Testis (tissue), 2 donors: ENCODE results near the gene TTC21B.

Source experiments
- POLR2A ChIP-seq: fragments of 450-650 bp; IDR thresholded peaks from one replicate; pipeline ENCODE4 v1.6.1; 2017; ENCODE audit warnings: antibody characterized with exemption, mild to moderate bottlenecking, moderate library complexity
- TF ChIP-seq, protein P1 (sequence below), 3 experiments: fragments of 450-650 bp in 2 of 3; fragments of 200-600 bp in 1 of 3; sonication (generic) in 1 of 3; IDR thresholded peaks; one replicate each; pipeline ENCODE4 v1.5.1; 2016 to 2019; ENCODE audit warnings: antibody characterized with exemption in 3 of 3, mild to moderate bottlenecking in 2 of 3, moderate library complexity in 1 of 3

DNA sequence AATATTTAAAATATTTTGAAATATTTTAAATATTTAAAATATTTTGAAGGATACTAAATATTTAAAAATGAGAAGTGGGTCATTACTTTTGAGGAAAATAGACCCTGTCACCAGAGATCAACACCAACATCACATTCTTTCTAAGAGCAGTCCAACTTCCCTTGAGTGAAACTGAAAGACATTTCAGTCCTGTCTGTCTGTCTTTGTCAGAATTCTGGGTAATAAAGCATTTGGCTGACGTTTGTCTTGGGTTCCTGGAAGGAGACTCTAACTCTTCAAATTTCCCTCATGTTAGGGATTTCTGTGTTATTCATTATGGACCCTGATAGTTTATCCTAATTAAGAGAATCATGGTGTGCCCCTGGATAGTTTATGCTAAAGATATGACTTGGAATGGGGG, 32.8 kb downstream of the TTC21B start:
- no peak for TF ChIP-seq POLR2A
- TF ChIP-seq, protein P1, sequence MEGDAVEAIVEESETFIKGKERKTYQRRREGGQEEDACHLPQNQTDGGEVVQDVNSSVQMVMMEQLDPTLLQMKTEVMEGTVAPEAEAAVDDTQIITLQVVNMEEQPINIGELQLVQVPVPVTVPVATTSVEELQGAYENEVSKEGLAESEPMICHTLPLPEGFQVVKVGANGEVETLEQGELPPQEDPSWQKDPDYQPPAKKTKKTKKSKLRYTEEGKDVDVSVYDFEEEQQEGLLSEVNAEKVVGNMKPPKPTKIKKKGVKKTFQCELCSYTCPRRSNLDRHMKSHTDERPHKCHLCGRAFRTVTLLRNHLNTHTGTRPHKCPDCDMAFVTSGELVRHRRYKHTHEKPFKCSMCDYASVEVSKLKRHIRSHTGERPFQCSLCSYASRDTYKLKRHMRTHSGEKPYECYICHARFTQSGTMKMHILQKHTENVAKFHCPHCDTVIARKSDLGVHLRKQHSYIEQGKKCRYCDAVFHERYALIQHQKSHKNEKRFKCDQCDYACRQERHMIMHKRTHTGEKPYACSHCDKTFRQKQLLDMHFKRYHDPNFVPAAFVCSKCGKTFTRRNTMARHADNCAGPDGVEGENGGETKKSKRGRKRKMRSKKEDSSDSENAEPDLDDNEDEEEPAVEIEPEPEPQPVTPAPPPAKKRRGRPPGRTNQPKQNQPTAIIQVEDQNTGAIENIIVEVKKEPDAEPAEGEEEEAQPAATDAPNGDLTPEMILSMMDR (IDR thresholded peaks at IDR 0.05): no peak
